HG03064 (cell line): ENCODE results near the gene TMEM54.

ENCODE experiments used
- ATAC-seq: cut with Tn5 transposase; IDR thresholded peaks from one replicate; pipeline ENCODE4 v1.9.1; 2021; ENCODE audit warnings: low read depth; ENCODE audit not compliant: unreplicated experiment

Gene TMEM54

GRCh38 chr1:32867151-32867550, 34.0 kb downstream of the TMEM54 start:
- ATAC-seq: no peak

- ATAC-seq: no peak
Observed at GRCh38 chr1:32865639-32866405, 35.4 kb downstream of the TMEM54 start.

GRCh38 chr1:32864375-32865019, 36.7 kb downstream of the TMEM54 start:
- ATAC-seq: no peak

GRCh38 chr1:32863881-32864245, 37.3 kb downstream of the TMEM54 start:
- no peak for ATAC-seq

GRCh38 chr1:32863218-32863880, 37.8 kb downstream of the TMEM54 start:
- no peak for ATAC-seq

GRCh38 chr1:32861904-32862695, 39.1 kb downstream of the TMEM54 start:
- no peak for ATAC-seq

- ATAC-seq: no peak
Observed at GRCh38 chr1:32860566-32860965, 40.6 kb downstream of the TMEM54 start.

- ATAC-seq: no peak
Observed at GRCh38 chr1:32859915-32860314, 41.3 kb downstream of the TMEM54 start.

GRCh38 chr1:32858791-32859190, 42.4 kb downstream of the TMEM54 start:
- no peak for ATAC-seq

- no peak for ATAC-seq
Observed at GRCh38 chr1:32858136-32858535, 43.1 kb downstream of the TMEM54 start.

GRCh38 chr1:32855861-32856617, 45.1 kb downstream of the TMEM54 start:
- ATAC-seq: no peak

GRCh38 chr1:32848354-32849063, 52.7 kb downstream of the TMEM54 start:
- ATAC-seq: no peak
